ENCODE measurements around the gene CARD16. TPM values are rescaled to one million over a fixed set of nuclear protein-coding genes. Genes with fewer than 3 reads are reported as not detected.

CARD16 gene
- total RNA-seq, 1 donor from 2014 or later = 1.5 TPM

DNA sequence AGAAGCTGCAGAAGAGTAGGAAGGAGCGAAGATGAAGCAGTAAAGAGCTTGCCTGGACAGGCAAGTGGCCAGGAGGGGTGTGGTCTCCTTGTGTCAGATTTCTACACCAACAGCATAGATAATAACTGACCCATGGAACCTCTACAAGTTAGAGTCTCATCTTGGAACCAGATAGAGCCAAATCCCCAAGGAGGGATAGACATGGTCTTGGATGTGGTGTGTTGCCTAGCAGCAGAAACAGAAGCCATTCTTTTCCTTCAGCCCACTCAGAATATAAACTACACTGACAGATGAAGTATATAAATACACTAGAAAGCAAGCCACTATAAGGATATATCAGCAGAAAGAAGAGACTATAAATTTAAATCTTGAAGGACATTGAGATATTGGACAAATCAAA lies 4.3 kb upstream of the CARD16 start:
- Mint-ChIP-seq H3K36me3 (ENCODE audit: unreplicated experiment) (no peaks in the 10 kb centered on the region), H3K4me1 (ENCODE audit: unreplicated experiment) (peaks cover 31% of the 10 kb centered on the region), H3K27ac (ENCODE audit: unreplicated experiment) (no peak overlapping the region), H3K9me3 (ENCODE audit: unreplicated experiment) (peaks cover 3% of the 10 kb centered on the region), H3K27me3 (ENCODE audit: unreplicated experiment) (no peaks in the 10 kb centered on the region), H3K4me3 (ENCODE audit: unreplicated experiment) (no peak overlapping the region)
- DNase-seq (ENCODE audit: extremely low spot score, unreplicated experiment) = no peak
- TF ChIP-seq, protein P1, sequence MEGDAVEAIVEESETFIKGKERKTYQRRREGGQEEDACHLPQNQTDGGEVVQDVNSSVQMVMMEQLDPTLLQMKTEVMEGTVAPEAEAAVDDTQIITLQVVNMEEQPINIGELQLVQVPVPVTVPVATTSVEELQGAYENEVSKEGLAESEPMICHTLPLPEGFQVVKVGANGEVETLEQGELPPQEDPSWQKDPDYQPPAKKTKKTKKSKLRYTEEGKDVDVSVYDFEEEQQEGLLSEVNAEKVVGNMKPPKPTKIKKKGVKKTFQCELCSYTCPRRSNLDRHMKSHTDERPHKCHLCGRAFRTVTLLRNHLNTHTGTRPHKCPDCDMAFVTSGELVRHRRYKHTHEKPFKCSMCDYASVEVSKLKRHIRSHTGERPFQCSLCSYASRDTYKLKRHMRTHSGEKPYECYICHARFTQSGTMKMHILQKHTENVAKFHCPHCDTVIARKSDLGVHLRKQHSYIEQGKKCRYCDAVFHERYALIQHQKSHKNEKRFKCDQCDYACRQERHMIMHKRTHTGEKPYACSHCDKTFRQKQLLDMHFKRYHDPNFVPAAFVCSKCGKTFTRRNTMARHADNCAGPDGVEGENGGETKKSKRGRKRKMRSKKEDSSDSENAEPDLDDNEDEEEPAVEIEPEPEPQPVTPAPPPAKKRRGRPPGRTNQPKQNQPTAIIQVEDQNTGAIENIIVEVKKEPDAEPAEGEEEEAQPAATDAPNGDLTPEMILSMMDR (IDR thresholded peaks at IDR 0.05) = no peak

DNA sequence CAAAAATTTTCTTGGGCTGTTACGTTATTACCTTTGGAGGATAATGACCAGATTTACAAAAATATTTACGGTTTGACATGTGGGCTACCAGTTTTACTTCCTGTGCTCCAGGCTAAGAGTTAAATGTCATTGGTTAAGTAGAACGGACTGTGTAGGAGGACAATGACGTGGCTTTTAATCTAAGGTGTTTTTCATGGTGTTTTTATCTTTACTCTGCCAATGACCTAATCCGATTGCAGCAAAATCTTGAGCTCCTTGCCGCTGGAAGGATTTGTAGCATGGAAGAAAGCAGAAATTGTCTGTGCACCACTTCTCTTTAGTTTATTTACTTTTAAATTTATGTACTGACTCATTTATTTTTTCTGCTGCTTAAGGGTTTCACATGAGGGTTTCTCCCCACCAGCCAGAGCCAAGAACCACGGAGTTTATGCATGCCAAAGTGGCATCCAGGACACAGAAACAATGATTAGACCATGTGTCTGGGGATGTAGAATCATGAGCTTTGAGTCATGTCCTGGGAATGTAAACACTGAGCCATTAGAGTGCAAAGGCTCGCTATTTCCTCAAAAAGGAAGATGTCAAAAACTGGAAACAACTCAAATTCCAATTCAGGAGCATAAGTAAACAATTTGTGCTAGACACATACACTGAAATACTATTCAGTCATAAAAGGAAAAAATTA lies 1.9 kb upstream of the CARD16 start:
- Mint-ChIP-seq H3K9me3 (ENCODE audit: unreplicated experiment) (no peaks in the 10 kb centered on the region), H3K27ac (ENCODE audit: unreplicated experiment) (peak overlapping the region; percentile 70), H3K4me3 (ENCODE audit: unreplicated experiment) (peak overlapping the region; percentile 12), H3K4me1 (ENCODE audit: unreplicated experiment) (peaks cover 38% of the 10 kb centered on the region), H3K36me3 (ENCODE audit: unreplicated experiment) (no peaks in the 10 kb centered on the region), H3K27me3 (ENCODE audit: unreplicated experiment) (no peaks in the 10 kb centered on the region)
- TF ChIP-seq, protein P1 (IDR thresholded peaks at IDR 0.05) = no peak
- DNase-seq (ENCODE audit: extremely low spot score, unreplicated experiment) = no peak

DNA sequence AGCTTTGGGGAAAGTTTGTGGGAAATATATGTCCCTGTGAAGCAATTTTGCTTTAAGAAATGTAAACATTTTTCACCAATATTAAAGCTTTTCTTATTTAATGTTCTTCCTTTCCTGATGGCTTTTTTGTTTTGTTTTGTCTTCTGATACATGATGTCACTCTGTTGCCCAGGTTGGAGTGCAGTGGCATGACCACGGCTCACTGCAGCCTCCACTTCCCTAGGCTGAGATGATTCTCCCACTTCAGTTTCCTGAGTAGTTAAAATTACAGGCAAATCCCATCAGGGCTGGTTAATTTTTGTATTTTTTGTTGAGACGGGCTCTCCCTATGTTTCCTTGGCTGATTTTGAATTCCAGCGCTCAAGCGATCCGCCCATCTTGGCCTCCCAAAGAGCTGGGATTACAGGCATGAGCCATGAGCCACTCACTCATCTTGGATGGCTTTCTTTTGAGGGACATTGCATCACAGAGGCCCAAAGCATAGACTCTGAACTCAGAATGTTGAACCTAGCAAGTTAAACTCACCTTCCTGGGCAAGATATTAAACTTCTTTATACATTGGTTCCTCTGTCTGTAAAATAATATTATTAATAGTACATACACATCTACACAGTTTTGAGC lies 651 bp upstream of the CARD16 start:
- H3K4me1 Mint-ChIP-seq (ENCODE audit: unreplicated experiment) = peaks cover 38% of the 10 kb centered on the region
- no peaks in the 10 kb centered on the region for H3K9me3 Mint-ChIP-seq (ENCODE audit: unreplicated experiment)
- TF ChIP-seq, protein P1 (IDR thresholded peaks at IDR 0.05) = no peak
- H3K4me3 Mint-ChIP-seq (ENCODE audit: unreplicated experiment) = no peak overlapping the region
- no peak for DNase-seq (ENCODE audit: extremely low spot score, unreplicated experiment)
- no peaks in the 10 kb centered on the region for H3K27me3 Mint-ChIP-seq (ENCODE audit: unreplicated experiment)
- H3K36me3 Mint-ChIP-seq (ENCODE audit: unreplicated experiment) = no peaks in the 10 kb centered on the region
- peak overlapping the region; percentile 58 for H3K27ac Mint-ChIP-seq (ENCODE audit: unreplicated experiment)

DNA sequence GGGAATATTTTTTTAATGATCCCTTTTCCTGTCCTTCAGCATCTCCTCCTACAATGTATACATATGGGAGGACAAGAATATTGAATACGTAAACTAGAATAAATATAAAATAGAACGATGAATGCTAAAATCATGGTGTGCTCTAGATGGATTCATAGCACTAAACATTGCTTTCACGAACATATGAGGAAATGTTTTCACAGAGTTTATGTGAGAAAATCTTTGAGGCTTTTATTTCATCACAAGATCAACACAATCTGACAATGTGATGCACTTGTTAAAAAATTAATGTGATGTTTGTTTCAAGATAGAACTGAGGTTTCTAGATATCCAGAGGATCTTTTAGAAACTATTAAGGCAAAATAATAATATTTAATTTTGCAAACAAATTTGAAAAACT lies 3.0 kb downstream of the CARD16 start:
- Mint-ChIP-seq H3K4me3 (ENCODE audit: unreplicated experiment) (no peak overlapping the region), H3K27ac (ENCODE audit: unreplicated experiment) (no peak overlapping the region), H3K27me3 (ENCODE audit: unreplicated experiment) (no peaks in the 10 kb centered on the region), H3K4me1 (ENCODE audit: unreplicated experiment) (peaks cover 34% of the 10 kb centered on the region), H3K36me3 (ENCODE audit: unreplicated experiment) (no peaks in the 10 kb centered on the region), H3K9me3 (ENCODE audit: unreplicated experiment) (no peaks in the 10 kb centered on the region)
- DNase-seq (ENCODE audit: extremely low spot score, unreplicated experiment) = no peak
- TF ChIP-seq, protein P1 (IDR thresholded peaks at IDR 0.05) = no peak

DNA sequence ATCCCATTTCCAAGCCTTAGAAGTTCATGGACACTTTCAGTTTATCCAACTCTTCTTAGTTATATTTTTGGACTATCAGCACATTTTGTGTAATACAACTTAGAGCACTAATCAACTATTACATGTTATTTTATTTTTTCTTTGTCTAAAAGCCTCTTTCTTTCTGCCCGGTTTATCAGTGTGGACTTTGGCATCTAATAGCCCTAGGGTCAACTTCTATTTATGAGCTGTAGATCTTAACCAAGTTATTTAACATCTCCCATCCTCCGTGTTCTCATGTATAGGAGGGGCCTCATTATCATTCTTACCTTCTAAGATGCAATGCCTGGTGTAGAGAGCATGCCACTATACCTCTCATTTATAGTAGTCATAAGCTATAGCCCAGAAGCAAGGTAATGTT lies 4.4 kb downstream of the CARD16 start:
- no peak for DNase-seq (ENCODE audit: extremely low spot score, unreplicated experiment)
- Mint-ChIP-seq H3K27me3 (ENCODE audit: unreplicated experiment) (no peaks in the 10 kb centered on the region), H3K4me1 (ENCODE audit: unreplicated experiment) (peaks cover 22% of the 10 kb centered on the region), H3K4me3 (ENCODE audit: unreplicated experiment) (no peak overlapping the region), H3K36me3 (ENCODE audit: unreplicated experiment) (no peaks in the 10 kb centered on the region), H3K9me3 (ENCODE audit: unreplicated experiment) (no peaks in the 10 kb centered on the region), H3K27ac (ENCODE audit: unreplicated experiment) (no peak overlapping the region)
- TF ChIP-seq, protein P1 (IDR thresholded peaks at IDR 0.05) = no peak
